Adrenal gland (tissue), 12 donors: ENCODE results near the gene GNAO1. TPM values are rescaled to one million over a fixed set of nuclear protein-coding genes. Genes with fewer than 3 reads are reported as not detected.

Experiments
- DNase-seq, 7 donors: peaks; one replicate each; pipeline ENCODE4 v3.0.0-alpha.2; 2019 to 2020
- H3K27ac ChIP-seq, 5 donors: fragments of 200-600 bp; sonication (generic) in 4 of 5; 1 replicate in 3 of 5; 2 replicates in 2 of 5; pipeline versions ENCODE4 v1.5.1 to v1.8.0; 2016 to 2020; ENCODE audit warnings: mild to moderate bottlenecking in 1 of 5
- H3K27me3 ChIP-seq: fragments of 200-600 bp; 2 replicates; pipeline ENCODE4 v1.8.0; 2021
- H3K36me3 ChIP-seq, 2 donors: fragments of 200-600 bp; replicated peaks in 1 of 2; 1 replicate in 1 of 2; 2 replicates in 1 of 2; pipeline versions ENCODE4 v1.5.1 to v1.8.0; 2018 to 2022
- H3K4me1 ChIP-seq, 2 donors: fragments of 200-600 bp; replicated peaks in 1 of 2; 1 replicate in 1 of 2; 2 replicates in 1 of 2; pipeline versions ENCODE4 v1.5.1 to v1.8.0; 2018 to 2021
- H3K4me3 ChIP-seq, 4 donors: fragments of 200-600 bp; sonication (generic) in 3 of 4; one replicate each; pipeline ENCODE4 v1.5.1; 2016 to 2018
- H3K9me3 ChIP-seq, 3 donors: fragments of 200-600 bp; sonication (generic) in 1 of 3; replicated peaks in 1 of 3; 1 replicate in 2 of 3; 2 replicates in 1 of 3; pipeline versions ENCODE4 v1.5.1 to v1.8.0; 2016 to 2021
- POLR2A ChIP-seq, 2 donors: fragments of 450-650 bp; IDR thresholded peaks; one replicate each; pipeline ENCODE4 v1.6.1; 2017; ENCODE audit warnings: antibody characterized with exemption in 2 of 2, mild to moderate bottlenecking in 2 of 2, moderate library complexity in 1 of 2
- WGBS, 4 donors: extraction: QIAGEN DNeasy Blood & Tissue Kit in 2 of 4; methylation state at CpG; one replicate each; pipeline versions ENCODE4 v1.1.5 to v1.1.7; 2013 to 2017; 5-methylcytosine and 5-hydroxymethylcytosine counted together
- intact Hi-C, 2 donors: fragments of 100-400 bp; cut with DNase I; formaldehyde crosslinking; loops; one replicate each; pipeline versions ENCODE4 v1.14.1 to v1.15.0; 2022 to 2023
- polyA plus RNA-seq, 3 donors: library from polyadenylated mRNA; stranded (reverse); fragments of 200-250 nt in 2 of 3; fragments of 350-450 nt in 1 of 3; fragmentation: Illumina TruSeq in 1 of 3; extraction: RNeasy Lipid Tissue Mini Kit (QIAGEN cat#74804) in 1 of 3; gene quantifications; one replicate each; pipeline ENCODE4 v1.2.3, GENCODE V29; 2013 to 2014
- total RNA-seq, 9 donors: library from RNA; depleted of rRNA in 4 of 9; stranded (reverse); fragments of >200 nt in 4 of 9; fragments of 120-200 nt in 1 of 9; fragmentation: NEBNext Ultra II Directional in 1 of 9; extraction: Animal tissue kit (Norgen Biotek cat#: 25700) in 1 of 9; gene quantifications; one replicate each; pipeline versions ENCODE4 v1.1.0 to v1.2.4, GENCODE V29; 2013 to 2023
- TF ChIP-seq, protein P1 (sequence below), 6 experiments: fragments of 450-650 bp in 4 of 6; fragments of 200-600 bp in 2 of 6; sonication (generic) in 1 of 6; IDR thresholded peaks; 1 replicate in 5 of 6; 2 replicates in 1 of 6; pipeline versions ENCODE4 v1.5.1 to v1.8.0; 2016 to 2021; ENCODE audit warnings: antibody characterized with exemption in 6 of 6, mild to moderate bottlenecking in 2 of 6, moderate library complexity in 1 of 6
- donor health status: healthy with polysubstance abuse.
- donor health status: Bipolar disorder and iron deficiency.
- donor health status: DM: yes; HTN: yes; CAD: no.
- donor health status: DM: no; HTN: no; CAD: no.
- donor health status: DM: no; HTN: no; CAD: no.
- donor health status: DM: yes; HTN: yes; CAD: no.

GNAO1 gene
- total and polyA plus RNA-seq, 12 donors: 1.8 to 36.6 (median 5.9) TPM

DNA sequence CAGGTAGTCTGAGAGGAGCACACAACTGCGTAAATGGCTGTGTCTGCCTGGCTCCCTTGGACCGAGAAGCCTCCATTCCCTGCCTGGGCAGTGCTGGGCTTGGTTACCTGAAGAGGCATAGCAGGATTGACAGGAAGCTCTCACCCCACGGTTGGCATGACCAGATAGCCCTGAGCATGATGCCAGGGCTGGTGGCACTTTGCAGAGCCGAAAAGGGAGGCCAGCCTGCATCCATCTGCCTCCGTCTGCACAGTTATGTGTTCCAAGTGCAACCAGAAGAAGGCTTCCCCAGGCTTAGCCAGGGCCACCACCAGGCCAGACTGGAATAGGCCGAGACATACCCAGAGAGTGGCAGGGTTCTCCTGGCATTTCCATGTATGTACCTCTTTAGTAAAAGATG, 36.6 kb downstream of the GNAO1 start:
- H3K27ac ChIP-seq: no peak overlapping the region
- no peaks in the 10 kb centered on the region for H3K4me1 ChIP-seq
- H3K9me3 ChIP-seq: no peaks in the 10 kb centered on the region
- no peaks in the 10 kb centered on the region for H3K36me3 ChIP-seq
- 71 to 90% (median 83%) methylated on average over 3 to 6 of the region's 6 CpGs for WGBS, 4 donors
- TF ChIP-seq, protein P1, sequence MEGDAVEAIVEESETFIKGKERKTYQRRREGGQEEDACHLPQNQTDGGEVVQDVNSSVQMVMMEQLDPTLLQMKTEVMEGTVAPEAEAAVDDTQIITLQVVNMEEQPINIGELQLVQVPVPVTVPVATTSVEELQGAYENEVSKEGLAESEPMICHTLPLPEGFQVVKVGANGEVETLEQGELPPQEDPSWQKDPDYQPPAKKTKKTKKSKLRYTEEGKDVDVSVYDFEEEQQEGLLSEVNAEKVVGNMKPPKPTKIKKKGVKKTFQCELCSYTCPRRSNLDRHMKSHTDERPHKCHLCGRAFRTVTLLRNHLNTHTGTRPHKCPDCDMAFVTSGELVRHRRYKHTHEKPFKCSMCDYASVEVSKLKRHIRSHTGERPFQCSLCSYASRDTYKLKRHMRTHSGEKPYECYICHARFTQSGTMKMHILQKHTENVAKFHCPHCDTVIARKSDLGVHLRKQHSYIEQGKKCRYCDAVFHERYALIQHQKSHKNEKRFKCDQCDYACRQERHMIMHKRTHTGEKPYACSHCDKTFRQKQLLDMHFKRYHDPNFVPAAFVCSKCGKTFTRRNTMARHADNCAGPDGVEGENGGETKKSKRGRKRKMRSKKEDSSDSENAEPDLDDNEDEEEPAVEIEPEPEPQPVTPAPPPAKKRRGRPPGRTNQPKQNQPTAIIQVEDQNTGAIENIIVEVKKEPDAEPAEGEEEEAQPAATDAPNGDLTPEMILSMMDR (IDR thresholded peaks at IDR 0.05): no peak
- TF ChIP-seq POLR2A (IDR thresholded peaks at IDR 0.05): no peak
- DNase-seq: no peak
- H3K27me3 ChIP-seq: no peaks in the 10 kb centered on the region
- no peak overlapping the region for H3K4me3 ChIP-seq
- intact Hi-C loops: no loop called here

DNA sequence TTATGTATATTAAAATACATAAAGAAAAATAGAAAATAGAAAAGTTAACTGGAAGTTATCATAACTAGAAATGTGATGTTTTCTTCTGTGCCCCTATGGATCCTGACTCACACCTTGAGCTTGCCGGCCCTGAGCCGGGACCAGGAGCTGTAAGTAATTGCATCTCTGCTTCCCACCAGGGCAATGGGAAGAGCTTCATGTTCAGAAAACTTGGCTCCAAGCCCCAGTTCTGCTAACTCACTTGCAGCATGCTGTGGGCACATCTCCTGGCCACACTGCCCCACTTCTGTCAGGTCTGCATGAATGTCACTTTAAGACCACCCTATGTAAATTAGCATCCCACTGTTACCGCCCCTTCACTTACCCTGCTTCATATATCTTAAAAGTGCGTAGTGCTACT, 37.2 kb downstream of the GNAO1 start:
- Histone ChIP-seq H3K36me3 (no peaks in the 10 kb centered on the region), H3K4me1 (no peaks in the 10 kb centered on the region), H3K9me3 (no peaks in the 10 kb centered on the region), H3K27ac (no peak overlapping the region), H3K4me3 (no peak overlapping the region), H3K27me3 (no peaks in the 10 kb centered on the region)
- 66 to 77% (median 73%) methylated on average over 4 of the region's 4 CpGs for WGBS, 4 donors
- TF ChIP-seq POLR2A (IDR thresholded peaks at IDR 0.05): no peak
- TF ChIP-seq, protein P1 (IDR thresholded peaks at IDR 0.05): no peak
- intact Hi-C loops: no loop called here
- no peak for DNase-seq

DNA sequence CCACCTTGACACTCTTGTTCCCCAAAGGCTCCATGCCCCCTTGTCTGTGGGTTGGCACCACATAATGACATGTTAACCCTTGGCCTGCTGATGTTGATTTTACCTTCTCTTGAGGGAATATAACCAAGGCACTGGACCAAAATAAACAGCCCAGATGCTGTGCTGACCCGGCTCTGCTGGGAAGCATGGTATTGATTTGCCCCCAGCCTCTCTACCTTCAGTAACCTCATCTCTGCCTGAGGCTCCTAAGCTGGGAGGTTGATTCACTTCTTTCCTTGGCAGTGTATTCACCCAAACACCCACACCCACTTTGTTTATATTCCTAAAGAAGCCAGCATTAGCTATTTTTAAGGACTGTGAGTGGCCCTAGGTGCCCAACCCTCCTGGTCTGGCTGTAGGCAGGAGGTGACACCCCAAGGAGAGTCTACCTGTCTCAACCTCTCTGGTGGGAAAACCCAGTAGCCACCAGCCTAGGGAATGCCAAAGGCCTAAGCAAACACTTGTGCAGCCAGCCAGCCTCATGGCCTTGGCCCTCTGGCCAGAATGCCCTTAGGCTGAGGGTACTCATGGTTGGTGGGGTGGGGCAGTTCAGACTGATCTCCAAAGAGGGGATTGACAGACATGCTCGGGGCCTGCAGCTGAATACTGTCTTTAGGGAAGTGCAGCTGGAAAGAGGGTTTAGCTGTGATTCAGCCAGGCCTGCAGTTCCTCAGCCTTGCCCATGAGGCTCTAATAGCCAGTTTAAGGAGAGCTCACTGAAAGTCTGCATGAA, 42.7 kb downstream of the GNAO1 start:
- TF ChIP-seq POLR2A (IDR thresholded peaks at IDR 0.05): no peak
- Histone ChIP-seq H3K27me3 (no peaks in the 10 kb centered on the region), H3K27ac (no peak overlapping the region), H3K9me3 (no peaks in the 10 kb centered on the region), H3K4me1 (no peaks in the 10 kb centered on the region), H3K36me3 (no peaks in the 10 kb centered on the region), H3K4me3 (no peak overlapping the region)
- WGBS, 4 donors: 59 to 81% (median 70%) methylated on average over 2 of the region's 2 CpGs
- no peak for DNase-seq
- intact Hi-C loops: no loop called here

DNA sequence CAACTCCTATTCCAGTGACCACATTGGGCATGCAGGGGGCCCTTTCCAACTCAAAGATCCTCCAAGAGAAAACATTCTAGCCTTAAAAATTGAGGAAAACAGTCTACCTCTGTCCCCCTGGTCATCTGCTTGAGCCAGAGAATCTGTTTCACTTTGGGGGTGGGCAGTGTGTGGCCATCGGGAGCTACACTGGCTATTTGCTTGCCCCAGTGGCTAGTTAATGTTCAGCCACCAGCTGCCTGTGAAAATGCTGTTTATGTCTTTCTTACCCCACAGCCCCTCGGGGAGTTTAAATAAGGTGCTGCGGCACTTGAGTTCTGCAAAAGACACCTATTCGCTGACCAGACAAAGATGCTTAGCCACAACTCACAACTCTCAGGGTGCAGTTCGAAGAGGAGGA, 43.4 kb downstream of the GNAO1 start:
- no peak overlapping the region for H3K27ac ChIP-seq
- 83 to 90% (median 86%) methylated on average over 5 of the region's 5 CpGs for WGBS, 4 donors
- intact Hi-C loops: no loop called here
- H3K27me3 ChIP-seq: no peaks in the 10 kb centered on the region
- H3K36me3 ChIP-seq: no peaks in the 10 kb centered on the region
- no peak for DNase-seq
- no peak overlapping the region for H3K4me3 ChIP-seq
- TF ChIP-seq, protein P1 (IDR thresholded peaks at IDR 0.05): no peak
- no peak for TF ChIP-seq POLR2A (IDR thresholded peaks at IDR 0.05)
- H3K4me1 ChIP-seq: no peaks in the 10 kb centered on the region
- H3K9me3 ChIP-seq: no peaks in the 10 kb centered on the region

DNA sequence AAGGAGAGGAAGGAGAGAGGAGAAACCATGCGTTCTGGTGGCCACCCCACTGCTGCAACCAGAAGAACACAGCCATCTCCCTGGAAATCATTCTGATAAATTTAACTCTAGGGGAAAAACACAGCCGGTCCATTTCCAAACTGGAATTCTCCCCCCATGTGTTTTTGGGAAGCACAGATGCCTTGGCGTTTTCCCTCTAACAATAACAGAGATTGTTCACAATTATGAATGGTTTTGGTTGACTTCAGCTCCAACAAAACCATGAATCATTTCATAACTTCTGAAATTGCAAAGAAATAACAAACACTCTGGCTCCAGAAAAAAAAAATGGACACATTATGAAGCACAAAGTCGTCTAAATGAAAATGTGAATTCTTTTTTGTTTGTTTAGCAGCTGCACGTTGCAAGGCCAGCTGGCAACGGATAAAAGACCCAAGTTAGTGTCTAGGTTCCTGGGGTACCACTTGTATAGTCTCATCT, 46.2 kb downstream of the GNAO1 start:
- no peak for DNase-seq
- intact Hi-C loops: no loop called here
- Histone ChIP-seq H3K27ac (no peak overlapping the region), H3K4me1 (no peaks in the 10 kb centered on the region), H3K9me3 (no peaks in the 10 kb centered on the region), H3K36me3 (no peaks in the 10 kb centered on the region), H3K27me3 (no peaks in the 10 kb centered on the region), H3K4me3 (no peak overlapping the region)
- 36 to 44% (median 39%) methylated on average over 6 of the region's 6 CpGs for WGBS, 4 donors
- no peak for TF ChIP-seq POLR2A (IDR thresholded peaks at IDR 0.05)
- TF ChIP-seq, protein P1 (IDR thresholded peaks at IDR 0.05): no peak
